Stomach (tissue), 4 donors: ENCODE measurements around the gene YAF2.

Experiments
- EP300 ChIP-seq: sonication (generic); formaldehyde crosslinking; IDR thresholded peaks from one replicate; pipeline ENCODE4 v1.6.1; 2017; ENCODE audit warnings: antibody characterized with exemption
- TF ChIP-seq, protein P1 (sequence below), 7 experiments: fragments of 450-650 bp in 4 of 7; fragments of 200-600 bp in 3 of 7; sonication (generic) in 3 of 7; IDR thresholded peaks; one replicate each; pipeline ENCODE4 v1.5.1; 2016 to 2019; ENCODE audit warnings: antibody characterized with exemption in 7 of 7, control low read depth in 2 of 7, mild to moderate bottlenecking in 1 of 7

DNA sequence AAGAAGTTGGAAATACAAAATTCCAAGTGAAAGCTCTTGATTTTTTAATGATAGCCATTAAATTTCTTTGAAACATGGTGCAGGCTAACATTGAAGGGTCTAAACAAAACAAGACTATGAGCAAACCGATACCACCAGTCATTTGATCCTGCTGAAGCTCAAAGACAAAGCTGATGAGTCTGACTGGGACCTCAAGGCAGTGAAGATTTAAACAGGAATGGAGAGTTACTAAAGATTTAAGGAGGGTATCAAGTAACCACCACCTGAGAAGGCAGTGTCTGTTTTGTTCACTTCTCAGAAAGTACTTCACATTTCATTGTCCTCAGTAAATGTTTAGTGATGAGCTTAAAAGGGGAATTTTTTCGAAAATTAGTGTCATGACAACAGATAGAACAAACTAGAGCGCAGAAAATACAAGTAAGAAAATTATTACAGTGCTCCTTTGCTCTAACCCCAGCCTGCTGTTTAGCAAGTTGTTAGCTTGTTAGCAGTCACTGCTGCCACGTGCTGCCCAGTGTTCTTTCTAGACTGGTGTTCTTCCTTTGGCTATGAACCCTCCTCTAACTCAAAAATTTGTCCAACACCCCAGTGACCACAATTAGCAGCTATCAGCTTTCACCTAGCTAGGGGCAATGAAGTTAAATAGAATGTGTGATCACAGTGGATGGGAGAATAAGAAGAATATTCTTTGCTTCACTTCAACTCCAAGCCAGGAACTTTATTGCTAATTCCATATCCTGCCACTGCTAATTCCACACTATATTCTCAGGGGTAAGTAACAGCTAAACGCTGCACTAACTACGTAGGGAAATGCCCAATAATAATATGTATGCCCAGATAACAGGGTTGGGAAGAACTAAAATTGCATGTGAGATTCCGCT is 41.1 kb downstream of the YAF2 start:
- TF ChIP-seq, protein P1, sequence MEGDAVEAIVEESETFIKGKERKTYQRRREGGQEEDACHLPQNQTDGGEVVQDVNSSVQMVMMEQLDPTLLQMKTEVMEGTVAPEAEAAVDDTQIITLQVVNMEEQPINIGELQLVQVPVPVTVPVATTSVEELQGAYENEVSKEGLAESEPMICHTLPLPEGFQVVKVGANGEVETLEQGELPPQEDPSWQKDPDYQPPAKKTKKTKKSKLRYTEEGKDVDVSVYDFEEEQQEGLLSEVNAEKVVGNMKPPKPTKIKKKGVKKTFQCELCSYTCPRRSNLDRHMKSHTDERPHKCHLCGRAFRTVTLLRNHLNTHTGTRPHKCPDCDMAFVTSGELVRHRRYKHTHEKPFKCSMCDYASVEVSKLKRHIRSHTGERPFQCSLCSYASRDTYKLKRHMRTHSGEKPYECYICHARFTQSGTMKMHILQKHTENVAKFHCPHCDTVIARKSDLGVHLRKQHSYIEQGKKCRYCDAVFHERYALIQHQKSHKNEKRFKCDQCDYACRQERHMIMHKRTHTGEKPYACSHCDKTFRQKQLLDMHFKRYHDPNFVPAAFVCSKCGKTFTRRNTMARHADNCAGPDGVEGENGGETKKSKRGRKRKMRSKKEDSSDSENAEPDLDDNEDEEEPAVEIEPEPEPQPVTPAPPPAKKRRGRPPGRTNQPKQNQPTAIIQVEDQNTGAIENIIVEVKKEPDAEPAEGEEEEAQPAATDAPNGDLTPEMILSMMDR (IDR thresholded peaks at IDR 0.05), result no peak
- no peak for TF ChIP-seq EP300
